ENCODE data around the gene DNAJA4. TPM values are rescaled to one million over a fixed set of nuclear protein-coding genes. Genes with fewer than 3 reads are reported as not detected.

The DNAJA4 gene
- total RNA-seq, 1 donor = 2.2 TPM

DNA sequence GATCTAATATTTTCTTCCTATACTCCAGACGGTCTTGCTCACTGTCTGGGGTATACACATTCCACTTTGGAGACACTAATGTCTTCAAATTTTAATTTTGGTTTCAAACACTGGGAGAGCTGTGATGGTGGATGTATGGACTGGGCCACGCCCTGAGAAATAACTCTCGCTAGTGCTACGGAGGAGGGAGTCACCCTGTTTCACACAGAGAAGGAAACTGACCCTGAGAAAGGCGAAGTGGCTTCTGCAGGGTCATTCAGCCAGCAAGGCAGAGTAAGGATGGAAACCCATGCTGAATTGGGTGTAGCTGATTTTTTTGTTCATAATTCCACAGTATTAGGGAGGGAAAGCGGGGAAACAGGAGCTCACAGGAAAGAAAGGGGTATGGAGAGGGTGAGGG, 43.6 kb downstream of the DNAJA4 start:
- peak overlapping the region; percentile 11 for H3K4me2 ChIP-seq (ENCODE audit: insufficient read depth, low read length)
- H3K79me2 ChIP-seq (ENCODE audit: insufficient read depth, low read length) = no peaks in the 10 kb centered on the region
- TF ChIP-seq, protein P1, sequence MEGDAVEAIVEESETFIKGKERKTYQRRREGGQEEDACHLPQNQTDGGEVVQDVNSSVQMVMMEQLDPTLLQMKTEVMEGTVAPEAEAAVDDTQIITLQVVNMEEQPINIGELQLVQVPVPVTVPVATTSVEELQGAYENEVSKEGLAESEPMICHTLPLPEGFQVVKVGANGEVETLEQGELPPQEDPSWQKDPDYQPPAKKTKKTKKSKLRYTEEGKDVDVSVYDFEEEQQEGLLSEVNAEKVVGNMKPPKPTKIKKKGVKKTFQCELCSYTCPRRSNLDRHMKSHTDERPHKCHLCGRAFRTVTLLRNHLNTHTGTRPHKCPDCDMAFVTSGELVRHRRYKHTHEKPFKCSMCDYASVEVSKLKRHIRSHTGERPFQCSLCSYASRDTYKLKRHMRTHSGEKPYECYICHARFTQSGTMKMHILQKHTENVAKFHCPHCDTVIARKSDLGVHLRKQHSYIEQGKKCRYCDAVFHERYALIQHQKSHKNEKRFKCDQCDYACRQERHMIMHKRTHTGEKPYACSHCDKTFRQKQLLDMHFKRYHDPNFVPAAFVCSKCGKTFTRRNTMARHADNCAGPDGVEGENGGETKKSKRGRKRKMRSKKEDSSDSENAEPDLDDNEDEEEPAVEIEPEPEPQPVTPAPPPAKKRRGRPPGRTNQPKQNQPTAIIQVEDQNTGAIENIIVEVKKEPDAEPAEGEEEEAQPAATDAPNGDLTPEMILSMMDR (IDR thresholded peaks at IDR 0.05; ENCODE audit: extremely low read depth, low read depth, low read length) = no peak
- H3K27ac ChIP-seq (ENCODE audit: low read depth, low read length) = no peak overlapping the region
- peaks cover 18% of the 10 kb centered on the region for H3K27me3 ChIP-seq (ENCODE audit: insufficient read depth, low read length)
- no peak for DNase-seq (ENCODE audit: insufficient read length, low spot score, missing footprints)
- peak overlapping the region; percentile 37 for H2AFZ ChIP-seq (ENCODE audit: low read length)
- peaks cover 29% of the 10 kb centered on the region for H3K4me1 ChIP-seq (ENCODE audit: insufficient read depth, low read length)
- no peaks in the 10 kb centered on the region for H3K9me3 ChIP-seq (ENCODE audit: low read depth, low read length)
- no peak overlapping the region for H3K4me3 ChIP-seq (ENCODE audit: insufficient read depth, low read length)
- no peaks in the 10 kb centered on the region for H4K20me1 ChIP-seq (ENCODE audit: insufficient read depth, low read length)
- H3K36me3 ChIP-seq (ENCODE audit: insufficient read depth, low read length) = no peaks in the 10 kb centered on the region

DNA sequence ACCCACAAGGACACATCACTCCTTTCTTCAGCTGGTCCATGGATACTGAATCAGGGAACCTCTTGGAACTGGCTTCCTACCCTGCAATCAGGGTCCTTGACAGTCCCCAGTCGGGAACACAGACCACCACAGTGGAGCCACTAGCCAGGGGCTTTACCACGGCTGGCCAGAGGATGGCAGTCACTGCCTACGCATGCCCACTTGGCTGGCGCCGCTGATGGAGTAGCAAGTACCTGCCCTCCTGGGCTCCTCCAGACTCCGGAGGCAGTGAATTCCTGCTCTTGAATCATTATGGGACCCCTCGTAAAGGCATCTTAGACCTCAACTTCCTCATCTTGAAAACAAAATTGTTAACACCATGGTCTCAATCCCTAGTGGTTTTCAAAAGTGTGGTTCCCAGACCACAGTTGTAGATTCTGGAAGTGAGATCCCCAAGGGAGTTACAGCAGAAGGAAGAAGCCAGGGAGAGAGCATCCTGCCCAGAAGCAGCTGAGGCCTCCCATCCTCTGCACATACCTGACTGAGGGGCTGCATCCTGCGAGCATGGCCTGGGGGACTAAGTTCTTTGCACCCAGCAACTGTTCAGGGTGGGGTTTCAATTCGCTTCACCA, 44.2 kb downstream of the DNAJA4 start:
- H2AFZ ChIP-seq (ENCODE audit: low read length) = peak overlapping the region; percentile 37
- TF ChIP-seq, protein P1 (IDR thresholded peaks at IDR 0.05; ENCODE audit: extremely low read depth, low read depth, low read length) = peak; percentile 92
- peaks cover 25% of the 10 kb centered on the region for H3K4me1 ChIP-seq (ENCODE audit: insufficient read depth, low read length)
- peak overlapping the region; percentile 11 for H3K4me2 ChIP-seq (ENCODE audit: insufficient read depth, low read length)
- H3K27me3 ChIP-seq (ENCODE audit: insufficient read depth, low read length) = peaks cover 21% of the 10 kb centered on the region
- H4K20me1 ChIP-seq (ENCODE audit: insufficient read depth, low read length) = no peaks in the 10 kb centered on the region
- no peaks in the 10 kb centered on the region for H3K79me2 ChIP-seq (ENCODE audit: insufficient read depth, low read length)
- H3K36me3 ChIP-seq (ENCODE audit: insufficient read depth, low read length) = no peaks in the 10 kb centered on the region
- H3K9me3 ChIP-seq (ENCODE audit: low read depth, low read length) = no peaks in the 10 kb centered on the region
- no peak overlapping the region for H3K4me3 ChIP-seq (ENCODE audit: insufficient read depth, low read length)
- no peak overlapping the region for H3K27ac ChIP-seq (ENCODE audit: low read depth, low read length)
- peak; percentile 88 for DNase-seq (ENCODE audit: insufficient read length, low spot score, missing footprints)

DNA sequence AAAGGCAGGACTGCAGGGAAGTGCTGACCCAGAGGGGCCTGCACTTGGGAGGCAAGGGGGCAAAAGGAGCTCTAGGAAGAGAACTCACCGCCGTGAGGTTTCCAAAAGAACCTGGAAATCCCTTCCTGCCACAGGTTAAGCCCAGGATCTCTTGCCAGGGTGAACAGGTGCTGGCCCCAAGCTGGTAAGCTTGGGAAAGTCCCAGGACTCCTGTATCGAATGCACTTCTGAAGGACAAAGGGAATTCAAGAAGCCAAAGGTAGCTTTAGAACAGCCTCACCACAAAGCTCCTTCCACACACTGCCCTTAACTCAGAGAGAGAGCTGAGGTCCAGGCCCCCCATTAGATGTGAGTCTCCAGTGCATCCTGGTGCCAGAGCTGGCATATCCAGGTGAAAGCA, 46.9 kb downstream of the DNAJA4 start:
- Histone ChIP-seq H3K4me2 (ENCODE audit: insufficient read depth, low read length) (no peak overlapping the region), H3K9me3 (ENCODE audit: low read depth, low read length) (no peaks in the 10 kb centered on the region), H2AFZ (ENCODE audit: low read length) (no peak overlapping the region), H3K4me3 (ENCODE audit: insufficient read depth, low read length) (no peak overlapping the region), H4K20me1 (ENCODE audit: insufficient read depth, low read length) (no peaks in the 10 kb centered on the region), H3K36me3 (ENCODE audit: insufficient read depth, low read length) (no peaks in the 10 kb centered on the region), H3K27ac (ENCODE audit: low read depth, low read length) (no peak overlapping the region), H3K27me3 (ENCODE audit: insufficient read depth, low read length) (peaks cover 27% of the 10 kb centered on the region), H3K4me1 (ENCODE audit: insufficient read depth, low read length) (peaks cover 7% of the 10 kb centered on the region), H3K79me2 (ENCODE audit: insufficient read depth, low read length) (no peaks in the 10 kb centered on the region)
- no peak for DNase-seq (ENCODE audit: insufficient read length, low spot score, missing footprints)
- TF ChIP-seq, protein P1 (IDR thresholded peaks at IDR 0.05; ENCODE audit: extremely low read depth, low read depth, low read length) = no peak

DNA sequence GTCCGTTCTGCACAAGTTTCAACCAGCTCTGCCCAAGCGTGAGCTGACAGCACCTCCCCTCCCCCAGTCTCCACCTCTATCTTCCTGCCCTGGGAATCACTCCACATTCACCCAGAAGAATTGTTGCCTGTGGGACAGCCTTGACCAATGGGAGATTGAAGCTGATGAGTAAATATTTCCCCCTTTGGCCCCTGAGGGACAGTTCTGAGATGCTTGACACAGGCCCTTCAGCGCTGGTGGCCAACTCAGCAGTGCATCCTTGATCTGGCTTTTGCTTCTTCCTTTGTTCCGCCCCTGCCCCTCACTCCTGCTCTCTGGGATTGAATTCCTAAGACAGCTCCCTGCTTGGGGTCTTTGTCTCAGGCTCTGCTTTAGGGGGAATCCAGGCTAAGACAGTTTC, 48.2 kb downstream of the DNAJA4 start:
- H3K4me2 ChIP-seq (ENCODE audit: insufficient read depth, low read length) = no peak overlapping the region
- H3K27ac ChIP-seq (ENCODE audit: low read depth, low read length) = no peak overlapping the region
- no peak overlapping the region for H2AFZ ChIP-seq (ENCODE audit: low read length)
- TF ChIP-seq, protein P1 (IDR thresholded peaks at IDR 0.05; ENCODE audit: extremely low read depth, low read depth, low read length) = no peak
- H3K4me1 ChIP-seq (ENCODE audit: insufficient read depth, low read length) = no peaks in the 10 kb centered on the region
- peaks cover 27% of the 10 kb centered on the region for H3K27me3 ChIP-seq (ENCODE audit: insufficient read depth, low read length)
- no peaks in the 10 kb centered on the region for H3K36me3 ChIP-seq (ENCODE audit: insufficient read depth, low read length)
- H3K4me3 ChIP-seq (ENCODE audit: insufficient read depth, low read length) = no peak overlapping the region
- no peaks in the 10 kb centered on the region for H3K9me3 ChIP-seq (ENCODE audit: low read depth, low read length)
- peak; percentile 48 for DNase-seq (ENCODE audit: insufficient read length, low spot score, missing footprints)
- no peaks in the 10 kb centered on the region for H4K20me1 ChIP-seq (ENCODE audit: insufficient read depth, low read length)
- no peaks in the 10 kb centered on the region for H3K79me2 ChIP-seq (ENCODE audit: insufficient read depth, low read length)

All from osteoblast (primary cell).